RWPE1 (cell line): ENCODE data around the gene POC1B.

Experiments
- CTCF ChIA-PET: fragments of 350-600 bp; sonication (Branson Sonifier 250); formaldehyde crosslinking; extraction: SDS; loops from one replicate; lab custom pipeline; 2021; lab: Yijun Ruan, JAX
- POLR2A ChIA-PET: fragments of 400-600 bp; formaldehyde crosslinking; extraction: SDS; loops from one replicate; lab custom pipeline; 2020; ENCODE audit warnings: antibody characterized with exemption; ENCODE audit not compliant: low non-redundant PET; lab: Yijun Ruan, JAX
- DNase-seq: peaks from one replicate; pipeline ENCODE4 v3.0.0; 2012; ENCODE audit warnings: low spot score
- H3K27ac ChIP-seq: fragments of 450-650 bp; 2 replicates; pipeline ENCODE4 v1.5.1; 2017
- TF ChIP-seq, protein P1 (sequence below): fragments of 450-650 bp; conservative IDR thresholded peaks from 2 replicates; pipeline ENCODE4 v1.5.1; 2017; ENCODE audit warnings: low read depth, mild to moderate bottlenecking

Gene POC1B

DNA sequence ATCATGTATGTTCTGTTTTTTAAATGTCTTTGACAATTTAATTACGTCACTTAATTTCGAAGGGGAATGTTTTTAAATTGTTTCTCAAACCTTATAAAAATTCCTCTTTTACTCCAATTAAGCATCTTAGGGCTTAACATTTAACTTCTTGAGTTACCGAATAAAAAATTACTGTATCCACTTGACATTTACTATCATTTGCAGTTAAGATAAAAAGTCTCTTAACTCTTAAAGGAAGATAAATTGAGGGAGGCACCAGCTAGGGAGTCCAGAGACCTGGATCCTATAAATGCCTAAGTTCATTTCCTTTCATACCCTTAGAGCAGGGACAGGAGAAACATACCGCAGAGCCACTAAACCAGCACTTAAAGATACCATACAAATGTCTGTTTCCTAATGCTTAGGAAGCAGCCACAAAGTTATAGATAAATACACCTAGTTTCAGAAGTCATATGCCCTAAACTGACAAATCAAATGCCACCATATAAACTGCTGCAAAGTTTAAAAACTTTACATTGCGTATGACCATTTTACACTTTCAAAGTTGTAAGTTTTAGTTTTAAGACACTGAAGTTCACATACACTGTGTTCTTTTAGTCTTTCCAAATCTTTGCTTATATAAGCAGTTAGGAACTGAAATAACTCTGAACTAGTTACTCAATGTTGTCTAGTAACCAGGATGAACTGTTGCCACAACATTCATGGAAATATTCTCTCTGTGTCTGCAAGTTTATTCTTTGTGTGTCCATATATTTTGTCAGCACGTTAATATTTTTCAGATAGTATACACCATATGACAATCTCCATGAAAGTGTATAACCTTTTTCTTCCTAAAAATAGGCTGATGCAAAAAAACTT lies 72.5 kb downstream of the POC1B start:
- TF ChIP-seq, protein P1, sequence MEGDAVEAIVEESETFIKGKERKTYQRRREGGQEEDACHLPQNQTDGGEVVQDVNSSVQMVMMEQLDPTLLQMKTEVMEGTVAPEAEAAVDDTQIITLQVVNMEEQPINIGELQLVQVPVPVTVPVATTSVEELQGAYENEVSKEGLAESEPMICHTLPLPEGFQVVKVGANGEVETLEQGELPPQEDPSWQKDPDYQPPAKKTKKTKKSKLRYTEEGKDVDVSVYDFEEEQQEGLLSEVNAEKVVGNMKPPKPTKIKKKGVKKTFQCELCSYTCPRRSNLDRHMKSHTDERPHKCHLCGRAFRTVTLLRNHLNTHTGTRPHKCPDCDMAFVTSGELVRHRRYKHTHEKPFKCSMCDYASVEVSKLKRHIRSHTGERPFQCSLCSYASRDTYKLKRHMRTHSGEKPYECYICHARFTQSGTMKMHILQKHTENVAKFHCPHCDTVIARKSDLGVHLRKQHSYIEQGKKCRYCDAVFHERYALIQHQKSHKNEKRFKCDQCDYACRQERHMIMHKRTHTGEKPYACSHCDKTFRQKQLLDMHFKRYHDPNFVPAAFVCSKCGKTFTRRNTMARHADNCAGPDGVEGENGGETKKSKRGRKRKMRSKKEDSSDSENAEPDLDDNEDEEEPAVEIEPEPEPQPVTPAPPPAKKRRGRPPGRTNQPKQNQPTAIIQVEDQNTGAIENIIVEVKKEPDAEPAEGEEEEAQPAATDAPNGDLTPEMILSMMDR, result no peak
- DNase-seq, result no peak
- H3K27ac ChIP-seq, result no peak overlapping the region
- CTCF ChIA-PET, result no interaction called here
- POLR2A ChIA-PET, result no interaction called here

DNA sequence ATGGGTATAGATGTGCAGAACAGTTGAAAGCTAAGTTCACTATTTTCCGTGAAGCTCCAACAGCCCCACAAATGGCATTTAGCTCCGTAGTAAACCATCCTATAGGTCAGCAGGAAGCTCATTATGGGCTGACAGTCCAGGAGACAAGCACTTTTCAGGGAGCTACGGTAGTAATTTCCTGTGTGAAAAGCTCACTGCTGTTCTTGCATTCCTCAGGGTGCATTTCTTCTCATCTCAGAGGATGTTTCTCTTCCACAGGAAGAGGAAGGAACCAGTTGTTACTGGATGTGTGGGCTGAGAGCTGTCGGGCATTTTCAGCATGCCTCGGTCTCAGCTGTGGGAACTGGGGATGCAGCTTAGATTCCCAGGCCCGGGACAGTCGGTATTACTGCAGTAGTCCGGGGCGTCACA lies 74.0 kb downstream of the POC1B start:
- H3K27ac ChIP-seq, result peak overlapping the region; percentile 62; the same call in 1 of the 2 replicates
- TF ChIP-seq, protein P1, result no peak
- POLR2A ChIA-PET, result no interaction called here
- CTCF ChIA-PET, result interaction anchor here (0.5 to 1.0 kb wide), 4 partner anchors 71 to 1342 kb away, joined by 3 to 4 read pairs (median 3); no protein-coding TSS in a partner anchor
- DNase-seq, result no peak

DNA sequence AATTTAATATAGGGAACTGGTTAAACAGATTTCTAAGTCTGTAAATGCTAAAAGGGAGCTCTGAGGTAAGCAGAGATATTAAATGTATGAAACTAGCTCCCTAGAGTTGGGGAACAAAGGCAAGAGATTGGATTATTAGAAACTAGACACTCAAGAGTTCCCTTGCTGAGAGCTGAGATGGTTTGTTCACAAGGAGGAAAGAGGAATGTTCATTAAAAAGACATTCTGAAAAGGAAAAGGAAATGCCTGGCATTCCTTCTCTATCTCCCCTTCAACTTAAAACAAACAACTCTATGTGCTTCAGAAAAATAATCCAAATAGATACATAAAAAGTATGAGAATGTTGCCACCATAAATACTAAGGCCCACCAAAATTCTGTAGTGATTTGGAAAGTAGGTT lies 74.9 kb downstream of the POC1B start:
- no peak for DNase-seq
- no peak overlapping the region for H3K27ac ChIP-seq
- TF ChIP-seq, protein P1, result no peak
- ChIA-PET CTCF (no interaction called here), POLR2A (no interaction called here)

DNA sequence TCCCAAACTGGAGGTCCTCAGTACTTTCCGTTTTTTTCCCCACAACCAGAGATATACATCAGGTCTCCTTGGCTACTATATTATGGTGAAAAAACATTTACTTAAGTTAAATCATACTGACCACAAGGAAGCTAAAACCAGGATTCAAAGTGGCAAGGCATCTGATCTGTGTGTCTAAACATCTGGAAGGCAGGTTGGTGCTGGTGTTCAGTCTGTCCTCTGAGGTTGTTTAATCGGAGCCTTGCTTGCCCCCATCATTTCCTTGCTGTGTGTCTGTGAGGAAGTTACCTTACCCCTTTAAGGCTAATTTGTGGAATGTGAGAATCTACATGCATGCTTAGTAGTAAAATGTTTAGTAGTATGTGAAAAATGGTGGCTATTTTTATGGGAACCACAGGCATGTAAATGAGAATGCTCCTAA lies 76.9 kb downstream of the POC1B start:
- no peak for DNase-seq
- POLR2A ChIA-PET, result no interaction called here
- TF ChIP-seq, protein P1, result no peak
- CTCF ChIA-PET, result no interaction called here
- H3K27ac ChIP-seq, result no peak overlapping the region

DNA sequence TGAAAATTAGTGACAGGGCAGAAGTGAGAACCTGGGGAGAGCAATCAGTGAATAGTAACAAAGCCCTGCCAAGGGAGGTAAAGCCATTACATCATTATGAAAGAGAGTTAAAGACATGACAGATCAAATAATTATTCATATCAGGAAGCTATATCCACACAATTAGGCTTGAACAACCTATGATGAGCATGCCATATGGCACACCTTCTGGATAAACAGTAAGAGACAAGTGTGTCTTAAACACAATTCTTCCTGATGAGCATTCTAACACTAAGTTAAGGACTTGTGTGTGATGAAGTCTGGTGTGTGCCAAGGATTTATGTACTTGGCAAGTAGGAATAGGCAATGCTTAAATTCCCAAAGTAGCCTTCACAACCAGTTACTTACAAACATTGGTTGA lies 77.3 kb downstream of the POC1B start:
- no peak for DNase-seq
- no peak overlapping the region for H3K27ac ChIP-seq
- TF ChIP-seq, protein P1, result no peak
- ChIA-PET POLR2A (no interaction called here), CTCF (no interaction called here)

DNA sequence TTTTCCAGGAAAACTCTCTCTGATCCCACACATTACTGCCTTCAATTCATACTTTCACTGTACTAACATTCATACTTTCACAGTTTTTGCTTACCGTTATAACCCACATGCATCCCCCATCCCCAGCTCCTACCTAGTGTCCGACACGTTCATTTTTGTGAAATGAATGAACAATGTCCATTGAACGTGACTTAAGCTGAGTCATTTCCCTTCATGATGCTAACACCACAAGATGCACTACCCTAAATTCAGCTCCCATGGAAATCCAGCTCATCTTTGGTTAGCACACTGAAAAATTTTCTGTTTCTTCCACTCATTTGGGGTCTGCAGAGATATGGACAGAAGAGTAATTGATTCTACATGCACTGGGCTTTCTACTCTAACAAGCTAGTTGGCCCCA lies 85.9 kb downstream of the POC1B start:
- TF ChIP-seq, protein P1, result no peak
- no peak overlapping the region for H3K27ac ChIP-seq
- CTCF ChIA-PET, result no interaction called here
- DNase-seq, result peak; percentile 47
- POLR2A ChIA-PET, result no interaction called here
